GM23338 (cell line): ENCODE results near the gene GNB3. TPM values are rescaled to one million over a fixed set of nuclear protein-coding genes. Genes with fewer than 3 reads are reported as not detected.
A peak's percentile ranks its signal among the peaks of the same experiment; 100 is the strongest.

Source experiments
- ATAC-seq: fragments of 200-7000 bp; cut with Tn5 transposase; 3 replicates; pipeline ENCODE4 v1.9.1; 2020
- DNase-seq: peaks from one replicate; pipeline ENCODE4 v3.0.0-alpha.2; 2015; ENCODE audit warnings: low spot score
- H2AFZ ChIP-seq: fragments of 200-600 bp; sonication (generic); 2 replicates; pipeline ENCODE4 v1.8.0; 2016; ENCODE audit warnings: antibody characterized with exemption, mild to moderate bottlenecking, moderate library complexity
- H3F3A ChIP-seq: fragments of 200-600 bp; sonication (generic); replicated peaks from 2 replicates; pipeline ENCODE4 v1.8.0; 2017; ENCODE audit warnings: antibody characterized with exemption, mixed run types, low read depth
- H3K27ac ChIP-seq: fragments of 200-600 bp; sonication (generic); 2 replicates; pipeline ENCODE4 v1.6.1; 2016; ENCODE audit warnings: low read depth
- H3K27me3 ChIP-seq: fragments of 200-600 bp; sonication (generic); 2 replicates; pipeline ENCODE4 v1.8.0; 2016; ENCODE audit warnings: mild to moderate bottlenecking, mixed run types, moderate library complexity; ENCODE audit not compliant: insufficient read depth
- H3K36me3 ChIP-seq: fragments of 200-600 bp; sonication (generic); 2 replicates; pipeline ENCODE4 v1.8.0; 2016; ENCODE audit warnings: mild to moderate bottlenecking; ENCODE audit not compliant: insufficient read depth
- H3K4me1 ChIP-seq: fragments of 200-600 bp; sonication (generic); 2 replicates; pipeline ENCODE4 v1.8.0; 2016; ENCODE audit warnings: mild to moderate bottlenecking, moderate library complexity; ENCODE audit not compliant: insufficient read depth
- H3K4me2 ChIP-seq: fragments of 200-600 bp; sonication (generic); 2 replicates; pipeline ENCODE4 v1.7.1; 2017; ENCODE audit warnings: mixed run types
- H3K4me3 ChIP-seq: fragments of 200-600 bp; sonication (generic); 2 replicates; pipeline ENCODE4 v1.6.1; 2016; ENCODE audit warnings: mixed run types
- H3K79me2 ChIP-seq: fragments of 200-600 bp; sonication (generic); replicated peaks from 2 replicates; pipeline ENCODE4 v1.8.0; 2017; ENCODE audit warnings: mild to moderate bottlenecking; ENCODE audit not compliant: insufficient read depth
- H3K9me2 ChIP-seq: fragments of 200-600 bp; sonication (generic); 2 replicates; pipeline ENCODE4 v1.8.0; 2017; ENCODE audit not compliant: insufficient read depth
- H4K20me1 ChIP-seq: fragments of 200-600 bp; sonication (generic); replicated peaks from 2 replicates; pipeline ENCODE4 v1.8.0; 2017; ENCODE audit warnings: mild to moderate bottlenecking; ENCODE audit not compliant: insufficient read depth
- H3K27ac Mint-ChIP-seq: 2 replicates; pipeline ENCODE4 v1.8.0; 2020; ENCODE audit warnings: inconsistent platforms, mild to moderate bottlenecking, moderate library complexity, mixed read lengths
- H3K27me3 Mint-ChIP-seq: 3 replicates; pipeline ENCODE4 v1.8.0; 2022; ENCODE audit warnings: low read depth, mild to moderate bottlenecking, moderate library complexity, mixed read lengths, inconsistent platforms; ENCODE audit not compliant: insufficient read depth, poor library complexity
- H3K36me3 Mint-ChIP-seq: 3 replicates; pipeline ENCODE4 v1.8.0; 2021; ENCODE audit warnings: low read depth, mild to moderate bottlenecking, inconsistent platforms, moderate library complexity, mixed read lengths
- H3K4me1 Mint-ChIP-seq: 3 replicates; pipeline ENCODE4 v1.8.0; 2020; ENCODE audit warnings: mild to moderate bottlenecking, inconsistent platforms, mixed read lengths
- H3K4me3 Mint-ChIP-seq: 3 replicates; pipeline ENCODE4 v1.8.0; 2021; ENCODE audit warnings: moderate library complexity, mild to moderate bottlenecking, inconsistent platforms, mixed read lengths
- H3K9me3 Mint-ChIP-seq: 3 replicates; pipeline ENCODE4 v1.8.0; 2020; ENCODE audit warnings: moderate library complexity, mild to moderate bottlenecking, inconsistent platforms, mixed read lengths
- CTCF ChIP-seq, 2 experiments: fragments of 200-600 bp in 1 of 2; sonication (generic) in 1 of 2; conservative IDR thresholded peaks; 2 replicates each; pipeline versions ENCODE4 v1.5.1 to v1.6.1; 2016 to 2017; ENCODE audit warnings: antibody characterized with exemption in 2 of 2, low read depth in 2 of 2, mild to moderate bottlenecking in 2 of 2, moderate library complexity in 1 of 2
- JUNB ChIP-seq: IDR thresholded peaks from one replicate; pipeline ENCODE4 v1.6.1; 2016; ENCODE audit warnings: antibody characterized with exemption; ENCODE audit not compliant: unreplicated experiment
- POLR2AphosphoS5 ChIP-seq: IDR thresholded peaks from 2 replicates; pipeline ENCODE4 v1.6.1; 2016; ENCODE audit warnings: antibody characterized with exemption, low read depth
- ZNF462 ChIP-seq: fragments of 250-450 bp; sonication (Bioruptor Pico); IDR thresholded peaks from 2 replicates; pipeline ENCODE4 v1.5.0; 2020; ENCODE audit warnings: mild to moderate bottlenecking, moderate library complexity
- polyA plus RNA-seq: library from polyadenylated mRNA; unstranded; fragments of >200 nt; fragmentation: Nextera tagmentation; extraction: Ambion mirVana; gene quantifications from 2 replicates; pipeline ENCODE4 v1.2.1, GENCODE V29; 2016
- total RNA-seq: library from RNA; depleted of rRNA; stranded (reverse); fragments of >200 nt; shearing (Covaris generic); gene quantifications from 2 replicates; pipeline ENCODE4 v1.2.3, GENCODE V29; 2014

GNB3 gene
- total and polyA plus RNA-seq, 2 experiments from 2014 or later: 5.4 to 8.2 TPM

DNA sequence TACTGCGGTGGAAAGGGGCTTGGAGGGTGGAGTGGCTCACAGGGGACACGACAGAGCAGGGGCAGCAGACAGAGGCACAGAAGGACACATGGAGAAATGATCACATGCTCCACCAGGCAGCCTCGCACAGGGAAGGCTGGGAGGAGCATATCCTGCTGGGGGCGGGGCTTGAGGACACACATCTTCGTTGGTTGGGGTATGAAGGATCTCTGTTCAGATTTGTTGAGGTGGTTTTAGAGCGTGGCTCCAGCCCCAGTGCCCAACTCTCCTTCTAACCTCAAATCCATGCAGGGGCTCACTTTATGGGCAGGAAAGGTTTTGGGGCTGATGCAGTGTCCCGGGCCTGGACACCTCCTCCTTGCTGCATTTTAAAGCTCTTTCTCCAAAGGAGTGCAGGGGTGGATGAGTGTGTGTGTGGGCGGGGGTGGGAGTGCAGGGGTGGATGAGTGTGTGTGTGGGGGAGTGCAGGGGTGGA, 13.3 kb upstream of the GNB3 start:
- DNase-seq (peak; percentile 93), ATAC-seq (peak; percentile 30)
- Histone ChIP-seq H3K27ac (no peak overlapping the region), H3K27me3 (peaks cover 39% of the 10 kb centered on the region), H3K36me3 (peaks cover 3% of the 10 kb centered on the region; the same call in 1 of the 2 replicates), H3K9me2 (no peaks in the 10 kb centered on the region), H3F3A (peaks cover 13% of the 10 kb centered on the region), H4K20me1 (no peaks in the 10 kb centered on the region), H3K4me2 (peak overlapping the region; percentile 63), H3K4me1 (peaks cover 35% of the 10 kb centered on the region), H3K79me2 (peaks cover 9% of the 10 kb centered on the region), H2AFZ (no peak overlapping the region), H3K4me3 (peak overlapping the region; percentile 39)
- Mint-ChIP-seq H3K27ac (peak overlapping the region; percentile 38; the same call in 1 of the 2 replicates), H3K9me3 (no peaks in the 10 kb centered on the region), H3K4me1 (peaks cover 48% of the 10 kb centered on the region), H3K4me3 (peak overlapping the region; percentile 64), H3K27me3 (peaks cover 23% of the 10 kb centered on the region), H3K36me3 (peaks cover 32% of the 10 kb centered on the region)
- TF ChIP-seq JUNB (no peak), CTCF (conservative IDR thresholded peaks at IDR 0.05; ENCODE audit: low read depth in 2 of 2) (no peak), POLR2AphosphoS5 (peak; percentile 80)

DNA sequence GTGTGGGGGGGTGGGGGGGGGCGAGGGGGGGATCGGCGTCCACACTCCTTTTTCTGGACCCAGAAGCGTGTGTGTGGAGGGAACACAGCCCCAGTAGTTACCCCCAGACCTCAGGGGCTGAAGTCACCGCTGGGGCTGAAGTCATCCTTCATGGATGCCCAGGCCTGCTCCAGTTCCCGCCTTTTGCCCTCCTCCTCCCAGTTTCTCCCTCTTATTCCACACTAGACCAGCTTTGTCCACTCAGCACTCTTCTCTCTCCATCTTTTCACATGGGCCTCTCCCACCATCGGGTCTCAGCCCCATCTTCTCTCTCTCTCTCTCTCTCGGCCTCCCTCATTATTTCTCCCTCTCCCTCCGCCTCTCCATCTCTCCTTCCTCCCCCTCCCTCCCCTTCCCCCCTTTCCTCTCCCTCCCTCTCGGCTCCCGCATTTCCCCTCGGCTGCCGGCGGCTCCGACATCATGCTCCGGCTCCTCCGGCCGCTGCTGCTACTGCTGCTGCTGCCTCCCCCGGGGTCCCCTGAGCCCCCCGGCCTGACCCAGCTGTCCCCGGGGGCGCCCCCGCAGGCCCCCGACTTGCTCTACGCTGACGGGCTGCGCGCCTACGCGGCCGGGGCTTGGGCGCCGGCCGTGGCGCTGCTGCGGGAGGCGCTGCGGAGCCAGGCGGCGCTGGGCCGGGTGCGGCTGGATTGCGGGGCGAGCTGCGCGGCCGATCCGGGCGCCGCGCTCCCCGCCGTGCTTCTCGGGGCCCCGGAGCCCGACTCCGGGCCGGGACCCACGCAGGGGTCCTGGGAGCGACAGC, 12.5 kb upstream of the GNB3 start, which contains the start of gene P3H3:
Gene P3H3, plus strand, starts transcription at position 426 of the 799 bp plus-strand sequence. Its CDS starts 34 bp downstream, at position 460.
- peak; percentile 59 for TF ChIP-seq POLR2AphosphoS5
- TF ChIP-seq ZNF462: no peak
- ATAC-seq (peak; percentile 8), DNase-seq (peak; percentile 86)
- H3K9me2 ChIP-seq: no peaks in the 10 kb centered on the region
- peaks cover 9% of the 10 kb centered on the region for H3K79me2 ChIP-seq
- H3K9me3 Mint-ChIP-seq: no peaks in the 10 kb centered on the region
- H4K20me1 ChIP-seq: no peaks in the 10 kb centered on the region
- peak within 1 kb of the TSS; percentile 93 for H3K27ac Mint-ChIP-seq
- H3K27ac ChIP-seq: peak within 1 kb of the TSS; percentile 59; the same call in 1 of the 2 replicates
- H3K4me1 Mint-ChIP-seq: peaks cover 41% of the 10 kb centered on the region
- peak within 1 kb of the TSS; percentile 98 for H3K4me3 ChIP-seq
- peaks cover 3% of the 10 kb centered on the region; the same call in 1 of the 2 replicates for H3K36me3 ChIP-seq
- H2AFZ ChIP-seq: peak within 1 kb of the TSS; percentile 63
- peak within 1 kb of the TSS; percentile 96 for H3K4me3 Mint-ChIP-seq
- peaks cover 34% of the 10 kb centered on the region for H3K36me3 Mint-ChIP-seq
- peaks cover 29% of the 10 kb centered on the region for H3K4me1 ChIP-seq
- peak within 1 kb of the TSS; percentile 96 for H3K4me2 ChIP-seq
- peaks cover 33% of the 10 kb centered on the region for H3K27me3 ChIP-seq
- peaks cover 23% of the 10 kb centered on the region for H3K27me3 Mint-ChIP-seq
- H3F3A ChIP-seq: peaks cover 16% of the 10 kb centered on the region
